HCT116 (cell line): ENCODE measurements around the gene SORBS1. TPM values are rescaled to one million over a fixed set of nuclear protein-coding genes. Genes with fewer than 3 reads are reported as not detected.

Experiments used
- ATAC-seq: fragments of 200-7000 bp; cut with Tn5 transposase; 2 replicates; pipeline ENCODE4 v1.9.1; 2020; ENCODE audit warnings: mild to moderate bottlenecking, moderate library complexity
- BruUV-seq: library from RNA; stranded (reverse); fragments of 400-500 nt; replicated peaks from 2 replicates; lab custom pipeline; 2021; lab: Mats Ljungman, UMichigan
- CTCF ChIA-PET: fragments of 300-600 bp; sonication (Branson Sonifier 250); formaldehyde crosslinking; loops from one replicate; lab custom pipeline; 2021; ENCODE audit warnings: antibody characterized with exemption; lab: Charles Lee
- POLR2A ChIA-PET: fragments of 300-600, 350-600 bp; sonication (Branson Sonifier 250); formaldehyde crosslinking; loops from one replicate; lab custom pipeline; 2021; ENCODE audit warnings: antibody characterized with exemption; lab: Charles Lee
- RAD21 ChIA-PET, 2 experiments: fragments of 300-600 bp; sonication (Branson Sonifier 250); formaldehyde crosslinking; loops; one replicate each; lab custom pipeline; 2023; ENCODE audit warnings: low total read pairs in 2 of 2; ENCODE audit not compliant: uncharacterized antibody in 2 of 2, unreplicated experiment in 2 of 2, low non-redundant PET in 1 of 2; lab: Charles Lee
- DNase-seq: peaks from one replicate; pipeline ENCODE4 v3.0.0-alpha.2; 2010; ENCODE audit warnings: low read depth, low spot score
- H2AFZ ChIP-seq: fragments of 200-600 bp; shearing (Covaris generic), sonication (generic); 2 replicates; pipeline ENCODE4 v1.6.1; 2017; ENCODE audit warnings: low read depth, mixed run types, mixed read lengths, antibody characterized with exemption, low read length; ENCODE audit not compliant: poor library complexity, severe bottlenecking
- H3K27ac ChIP-seq: 2 replicates; pipeline ENCODE4 v1.5.1; 2012; ENCODE audit warnings: low read depth, low read length
- H3K27me3 ChIP-seq: fragments of 200-600 bp; sonication (generic); 2 replicates; pipeline ENCODE4 v1.6.1; 2016; ENCODE audit warnings: mixed run types, low read length, mixed read lengths; ENCODE audit not compliant: insufficient read depth
- H3K36me3 ChIP-seq, 2 experiments: fragments of 200-500 bp in 1 of 2; fragments of 200-600 bp in 1 of 2; sonication (Bioruptor generic) in 1 of 2; sonication (generic) in 1 of 2; 2 replicates each; pipeline versions ENCODE4 v1.5.1 to v1.6.1; 2014 to 2016; ENCODE audit warnings: low read length in 2 of 2, inconsistent platforms in 1 of 2, mixed read lengths in 1 of 2, mixed run types in 1 of 2; ENCODE audit not compliant: insufficient read depth in 2 of 2, control insufficient read depth in 1 of 2
- H3K4me1 ChIP-seq, 2 experiments: fragments of 200-600 bp in 1 of 2; sonication (generic) in 1 of 2; 2 replicates each; pipeline versions ENCODE4 v1.5.1 to v1.6.1; 2012 to 2017; ENCODE audit warnings: low read length in 2 of 2, inconsistent platforms in 1 of 2, mild to moderate bottlenecking in 1 of 2, mixed read lengths in 1 of 2, mixed run types in 1 of 2, moderate library complexity in 1 of 2; ENCODE audit not compliant: insufficient read depth in 2 of 2, control insufficient read depth in 1 of 2
- H3K4me2 ChIP-seq: fragments of 200-600 bp; sonication (generic); 2 replicates; pipeline ENCODE4 v1.6.1; 2017; ENCODE audit warnings: mixed run types, low read length, mixed read lengths
- H3K4me3 ChIP-seq, 2 experiments: fragments of 200-600 bp in 1 of 2; sonication (generic) in 1 of 2; replicated peaks in 1 of 2; 2 replicates each; pipeline ENCODE4 v1.5.1; 2011 to 2016; ENCODE audit warnings: low read length in 2 of 2, control low read depth in 1 of 2, low read depth in 1 of 2, mild to moderate bottlenecking in 1 of 2, mixed read lengths in 1 of 2, mixed run types in 1 of 2
- H3K79me2 ChIP-seq: fragments of 200-600 bp; sonication (generic); 2 replicates; pipeline ENCODE4 v1.6.1; 2017; ENCODE audit warnings: mild to moderate bottlenecking, mixed run types, low read length, moderate library complexity, mixed read lengths; ENCODE audit not compliant: insufficient read depth
- H3K9ac ChIP-seq: fragments of 200-600 bp; sonication (generic); 2 replicates; pipeline ENCODE4 v1.6.1; 2016; ENCODE audit warnings: low read length, mixed read lengths
- H3K9me2 ChIP-seq: fragments of 200-600 bp; sonication (generic), shearing (Covaris generic); 2 replicates; pipeline ENCODE4 v1.6.1; 2017; ENCODE audit warnings: mixed run types, mild to moderate bottlenecking, moderate library complexity; ENCODE audit not compliant: insufficient read depth
- H3K9me3 ChIP-seq, 2 experiments: fragments of 200-500 bp in 1 of 2; fragments of 200-600 bp in 1 of 2; sonication (Bioruptor generic) in 1 of 2; sonication (generic) in 1 of 2; 2 replicates each; pipeline ENCODE4 v1.6.1; 2014 to 2017; ENCODE audit warnings: low read length in 2 of 2, mixed read lengths in 2 of 2, inconsistent platforms in 1 of 2, low read depth in 1 of 2, mild to moderate bottlenecking in 1 of 2, mixed run types in 1 of 2, moderate library complexity in 1 of 2; ENCODE audit not compliant: control insufficient read depth in 1 of 2, insufficient read depth in 1 of 2
- H4K20me1 ChIP-seq: fragments of 200-600 bp; sonication (generic), shearing (Covaris generic); 2 replicates; pipeline ENCODE4 v1.6.1; 2017; ENCODE audit warnings: mixed run types, mild to moderate bottlenecking, moderate library complexity; ENCODE audit not compliant: insufficient read depth
- EZH2phosphoT487 ChIP-seq: fragments of 200-600 bp; IDR thresholded peaks from 2 replicates; pipeline ENCODE4 v1.6.1; 2018; ENCODE audit warnings: antibody characterized with exemption, borderline replicate concordance
- JUND ChIP-seq: IDR thresholded peaks from 2 replicates; pipeline ENCODE4 v1.6.1; 2012
- POLR2A ChIP-seq: IDR thresholded peaks from 2 replicates; pipeline ENCODE4 v1.7.0; 2011; ENCODE audit warnings: borderline replicate concordance; ENCODE audit not compliant: insufficient read depth, insufficient read length; ENCODE audit errors: extremely low read depth
- RAD21 ChIP-seq: IDR thresholded peaks from 2 replicates; pipeline ENCODE4 v1.6.1; 2012; ENCODE audit warnings: low read depth, mild to moderate bottlenecking
- REST ChIP-seq: IDR thresholded peaks from 2 replicates; pipeline ENCODE4 v1.6.1; 2012; ENCODE audit warnings: low read depth
- SP1 ChIP-seq: IDR thresholded peaks from 2 replicates; pipeline ENCODE4 v1.6.1; 2012; ENCODE audit warnings: low read depth
- SRF ChIP-seq: IDR thresholded peaks from 2 replicates; pipeline ENCODE4 v1.6.1; 2012; ENCODE audit warnings: low read depth
- TCF7L2 ChIP-seq: IDR thresholded peaks from 2 replicates; pipeline ENCODE4 v1.7.0; 2011; ENCODE audit warnings: borderline replicate concordance, inconsistent platforms; ENCODE audit not compliant: insufficient read depth, insufficient read length; ENCODE audit errors: extremely low read depth
- ZFX ChIP-seq: fragments of 450-650 bp; IDR thresholded peaks from 2 replicates; pipeline ENCODE4 v1.6.1; 2017
- intact Hi-C: fragments of 100-400 bp; cut with micrococcal nuclease; formaldehyde crosslinking; loops from 2 replicates; pipeline ENCODE4 v1.10.0; 2022
- total RNA-seq: library from RNA; stranded (reverse); gene quantifications from one replicate; pipeline ENCODE4 v1.2.1, GENCODE V29; 2021; ENCODE audit not compliant: unreplicated experiment
- TF ChIP-seq, protein P1 (sequence below): IDR thresholded peaks from 2 replicates; pipeline ENCODE4 v1.6.1; 2011; ENCODE audit warnings: mild to moderate bottlenecking, low read length, moderate library complexity; ENCODE audit not compliant: insufficient replicate concordance; ENCODE audit errors: extremely low read depth
- TF ChIP-seq, protein P2 (sequence below), 3 experiments: fragments of 200-600 bp in 1 of 3; sonication (generic) in 1 of 3; IDR thresholded peaks in 2 of 3; conservative IDR thresholded peaks in 1 of 3; 2 replicates each; pipeline ENCODE4 v1.5.1; 2012 to 2017; ENCODE audit warnings: low read depth in 2 of 3, low read length in 2 of 3, antibody characterized with exemption in 1 of 3, borderline replicate concordance in 1 of 3, control low read depth in 1 of 3, mild to moderate bottlenecking in 1 of 3, mixed read lengths in 1 of 3, mixed run types in 1 of 3, moderate library complexity in 1 of 3; ENCODE audit not compliant: insufficient read depth in 1 of 3

Gene SORBS1
- total RNA-seq, 1 experiment from 2014 or later: 3.4 TPM

DNA sequence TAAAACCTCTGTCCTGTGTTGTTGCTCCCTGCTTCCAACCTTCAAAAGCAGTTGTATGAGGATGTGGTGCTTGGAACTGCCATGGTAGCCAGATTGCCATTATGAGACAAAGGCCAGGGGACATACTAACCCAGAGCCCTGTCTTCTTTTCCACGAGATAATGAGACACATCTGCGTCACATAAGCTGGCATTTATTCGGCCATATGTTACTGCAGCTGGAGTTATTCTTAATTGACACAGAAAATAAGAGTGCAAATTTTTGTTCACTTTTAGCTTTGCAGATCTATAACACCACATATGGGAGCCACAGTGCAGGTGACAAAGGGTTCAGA is 254.9 kb downstream of the SORBS1 start:
- Histone ChIP-seq H3K9me3 (no peaks in the 10 kb centered on the region), H2AFZ (no peak overlapping the region), H3K27ac (no peak overlapping the region), H4K20me1 (peaks cover 4% of the 10 kb centered on the region; the same call in 1 of the 2 replicates), H3K9ac (no peak overlapping the region), H3K4me3 (no peak overlapping the region), H3K36me3 (no peaks in the 10 kb centered on the region), H3K27me3 (peaks cover 60% of the 10 kb centered on the region), H3K4me2 (no peak overlapping the region), H3K4me1 (peaks cover 26 to 36% of the 10 kb centered on the region in 2 experiments), H3K79me2 (no peaks in the 10 kb centered on the region), H3K9me2 (no peaks in the 10 kb centered on the region)
- TF ChIP-seq SP1 (no peak), ZFX (no peak), JUND (no peak), SRF (no peak), REST (no peak), RAD21 (no peak), TCF7L2 (no peak), POLR2A (no peak), EZH2phosphoT487 (no peak)
- TF ChIP-seq, protein P1, sequence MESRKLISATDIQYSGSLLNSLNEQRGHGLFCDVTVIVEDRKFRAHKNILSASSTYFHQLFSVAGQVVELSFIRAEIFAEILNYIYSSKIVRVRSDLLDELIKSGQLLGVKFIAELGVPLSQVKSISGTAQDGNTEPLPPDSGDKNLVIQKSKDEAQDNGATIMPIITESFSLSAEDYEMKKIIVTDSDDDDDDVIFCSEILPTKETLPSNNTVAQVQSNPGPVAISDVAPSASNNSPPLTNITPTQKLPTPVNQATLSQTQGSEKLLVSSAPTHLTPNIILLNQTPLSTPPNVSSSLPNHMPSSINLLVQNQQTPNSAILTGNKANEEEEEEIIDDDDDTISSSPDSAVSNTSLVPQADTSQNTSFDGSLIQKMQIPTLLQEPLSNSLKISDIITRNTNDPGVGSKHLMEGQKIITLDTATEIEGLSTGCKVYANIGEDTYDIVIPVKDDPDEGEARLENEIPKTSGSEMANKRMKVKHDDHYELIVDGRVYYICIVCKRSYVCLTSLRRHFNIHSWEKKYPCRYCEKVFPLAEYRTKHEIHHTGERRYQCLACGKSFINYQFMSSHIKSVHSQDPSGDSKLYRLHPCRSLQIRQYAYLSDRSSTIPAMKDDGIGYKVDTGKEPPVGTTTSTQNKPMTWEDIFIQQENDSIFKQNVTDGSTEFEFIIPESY: no peak
- TF ChIP-seq, protein P2, sequence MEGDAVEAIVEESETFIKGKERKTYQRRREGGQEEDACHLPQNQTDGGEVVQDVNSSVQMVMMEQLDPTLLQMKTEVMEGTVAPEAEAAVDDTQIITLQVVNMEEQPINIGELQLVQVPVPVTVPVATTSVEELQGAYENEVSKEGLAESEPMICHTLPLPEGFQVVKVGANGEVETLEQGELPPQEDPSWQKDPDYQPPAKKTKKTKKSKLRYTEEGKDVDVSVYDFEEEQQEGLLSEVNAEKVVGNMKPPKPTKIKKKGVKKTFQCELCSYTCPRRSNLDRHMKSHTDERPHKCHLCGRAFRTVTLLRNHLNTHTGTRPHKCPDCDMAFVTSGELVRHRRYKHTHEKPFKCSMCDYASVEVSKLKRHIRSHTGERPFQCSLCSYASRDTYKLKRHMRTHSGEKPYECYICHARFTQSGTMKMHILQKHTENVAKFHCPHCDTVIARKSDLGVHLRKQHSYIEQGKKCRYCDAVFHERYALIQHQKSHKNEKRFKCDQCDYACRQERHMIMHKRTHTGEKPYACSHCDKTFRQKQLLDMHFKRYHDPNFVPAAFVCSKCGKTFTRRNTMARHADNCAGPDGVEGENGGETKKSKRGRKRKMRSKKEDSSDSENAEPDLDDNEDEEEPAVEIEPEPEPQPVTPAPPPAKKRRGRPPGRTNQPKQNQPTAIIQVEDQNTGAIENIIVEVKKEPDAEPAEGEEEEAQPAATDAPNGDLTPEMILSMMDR (IDR thresholded peaks at IDR 0.05 in 2 of 3, conservative IDR thresholded peaks at IDR 0.05 in 1 of 3; ENCODE audit: borderline replicate concordance in 1 of 3, insufficient read depth in 1 of 3, low read depth in 2 of 3, low read length in 2 of 3): no peak
- ChIA-PET RAD21 (no interaction called here), CTCF (no interaction called here), POLR2A (no interaction called here)
- BruUV-seq: no TSS peak
- ATAC-seq (no peak), DNase-seq (no peak)
- intact Hi-C loops: no loop called here
